DOHH2 (cell line): ENCODE data around the gene ZNF177.

Source experiments
- CTCF ChIP-seq: fragments of 200-600 bp; sonication (generic); IDR thresholded peaks from one replicate; pipeline ENCODE4 v1.5.1; 2014; ENCODE audit warnings: antibody characterized with exemption, mild to moderate bottlenecking, low read depth, low read length; ENCODE audit not compliant: poor library complexity, severe bottlenecking
- EZH2phosphoT487 ChIP-seq: fragments of 200-600 bp; sonication (generic); IDR thresholded peaks from 2 replicates; pipeline ENCODE4 v1.6.1; 2017; ENCODE audit warnings: borderline replicate concordance, mild to moderate bottlenecking, antibody characterized with exemption, low read length, moderate library complexity, mixed read lengths

DNA sequence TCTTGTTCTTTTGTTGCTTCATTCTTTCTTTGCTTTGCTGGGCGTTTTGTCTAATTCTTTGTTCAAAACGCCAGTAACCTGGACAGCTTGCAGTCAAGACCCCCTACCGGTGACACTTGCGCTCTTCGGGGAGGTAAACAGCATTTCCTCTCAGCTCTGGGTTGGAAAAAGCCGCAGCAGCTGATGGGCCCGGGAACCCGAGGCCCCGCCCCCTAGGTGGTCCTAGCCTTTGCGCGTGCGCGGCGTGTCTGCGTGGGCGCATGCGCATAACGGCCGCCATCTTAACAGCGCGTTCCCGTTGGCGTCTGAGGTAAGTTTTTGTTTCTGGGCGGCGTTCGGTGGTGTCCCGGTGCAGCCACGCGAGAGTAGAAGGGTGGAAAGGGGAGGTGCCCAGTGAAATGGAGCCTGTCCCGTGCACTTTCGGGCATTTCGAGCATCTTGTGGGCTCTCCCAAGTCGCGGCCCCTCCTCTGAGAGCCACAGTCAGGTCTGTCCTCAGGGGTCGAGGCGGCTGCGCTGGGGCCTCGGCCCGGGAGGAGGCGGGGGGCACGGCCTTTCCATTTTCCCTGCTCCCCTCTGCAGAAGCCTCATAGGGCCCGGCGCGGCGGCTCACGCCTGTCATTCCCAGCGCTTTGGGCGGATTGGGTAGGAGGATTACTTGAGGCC lies 38.8 kb upstream of the ZNF177 start, which contains the start of gene ZNF559:
- TF ChIP-seq CTCF (peak; percentile 60), EZH2phosphoT487 (no peak)
